HFFc6 (cell line): ENCODE data around the gene COPZ1. TPM values are rescaled to one million over a fixed set of nuclear protein-coding genes. Genes with fewer than 3 reads are reported as not detected.
A peak's percentile ranks its signal among the peaks of the same experiment; 100 is the strongest.
"Not testable (repeated sequence)": the region's sequence is repeated elsewhere in the genome, so short reads cannot be mapped to it uniquely, and the experiment has no call there.

Source experiments
- DNase-seq: peaks from one replicate; pipeline ENCODE4 v3.0.0-alpha.2; 2018
- H3K27ac Mint-ChIP-seq: 2 replicates; pipeline ENCODE4 v1.8.0; 2020; ENCODE audit warnings: mild to moderate bottlenecking, mixed read lengths
- H3K27me3 Mint-ChIP-seq: 2 replicates; pipeline ENCODE4 v1.8.0; 2021; ENCODE audit warnings: mild to moderate bottlenecking, moderate library complexity, mixed read lengths; ENCODE audit not compliant: insufficient read depth
- H3K36me3 Mint-ChIP-seq: 2 replicates; pipeline ENCODE4 v1.8.0; 2021; ENCODE audit warnings: low read depth, mixed read lengths
- H3K4me1 Mint-ChIP-seq: 2 replicates; pipeline ENCODE4 v1.8.0; 2020; ENCODE audit warnings: low read depth, mixed read lengths
- H3K4me3 Mint-ChIP-seq: 2 replicates; pipeline ENCODE4 v1.8.0; 2020; ENCODE audit warnings: mild to moderate bottlenecking, moderate library complexity, mixed read lengths
- H3K9me3 Mint-ChIP-seq: 2 replicates; pipeline ENCODE4 v1.8.0; 2020; ENCODE audit warnings: mild to moderate bottlenecking, mixed read lengths
- total RNA-seq, 6 experiments: library from RNA; stranded (reverse); fragmentation: NEBNext Ultra II Directional; extraction: Animal tissue kit (Norgen Biotek cat#: 25700); gene quantifications; 2 replicates in 1 of 6; 3 replicates in 5 of 6; pipeline ENCODE4 v1.2.3, GENCODE V29; 2021
- TF ChIP-seq, protein P1 (sequence below): fragments of 200-600 bp; sonication (generic); IDR thresholded peaks from 2 replicates; pipeline ENCODE4 v1.5.0; 2021; ENCODE audit warnings: antibody characterized with exemption, mild to moderate bottlenecking

The COPZ1 gene
- total RNA-seq, 6 experiments from 2014 or later = 178 to 225 (median 200) TPM

DNA sequence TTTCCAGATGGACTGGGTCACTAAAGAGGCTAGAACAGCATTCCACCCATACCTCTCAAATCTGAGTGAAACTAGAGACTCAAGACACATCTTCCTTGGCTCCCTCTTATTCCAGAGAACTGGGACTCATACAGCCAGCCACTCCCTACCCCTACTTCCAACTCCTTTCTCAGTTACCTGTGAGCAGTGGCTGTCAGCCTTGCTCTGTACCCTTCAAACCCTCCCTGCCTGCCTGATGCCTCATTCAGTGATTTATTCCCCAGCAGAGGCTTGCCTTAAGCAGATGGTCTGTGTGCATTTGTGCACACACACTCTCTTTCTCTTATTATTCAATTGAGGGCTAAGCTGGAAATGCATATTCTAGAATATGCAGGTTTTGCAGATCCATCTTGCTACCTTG, 24.7 kb downstream of the COPZ1 start:
- Mint-ChIP-seq H3K9me3 (no peaks in the 10 kb centered on the region), H3K27me3 (no peaks in the 10 kb centered on the region), H3K36me3 (peaks cover 38% of the 10 kb centered on the region), H3K27ac (peak overlapping the region; percentile 2; the same call in 1 of the 2 replicates), H3K4me3 (no peak overlapping the region), H3K4me1 (peaks cover 38% of the 10 kb centered on the region)
- no peak for DNase-seq
- TF ChIP-seq, protein P1, sequence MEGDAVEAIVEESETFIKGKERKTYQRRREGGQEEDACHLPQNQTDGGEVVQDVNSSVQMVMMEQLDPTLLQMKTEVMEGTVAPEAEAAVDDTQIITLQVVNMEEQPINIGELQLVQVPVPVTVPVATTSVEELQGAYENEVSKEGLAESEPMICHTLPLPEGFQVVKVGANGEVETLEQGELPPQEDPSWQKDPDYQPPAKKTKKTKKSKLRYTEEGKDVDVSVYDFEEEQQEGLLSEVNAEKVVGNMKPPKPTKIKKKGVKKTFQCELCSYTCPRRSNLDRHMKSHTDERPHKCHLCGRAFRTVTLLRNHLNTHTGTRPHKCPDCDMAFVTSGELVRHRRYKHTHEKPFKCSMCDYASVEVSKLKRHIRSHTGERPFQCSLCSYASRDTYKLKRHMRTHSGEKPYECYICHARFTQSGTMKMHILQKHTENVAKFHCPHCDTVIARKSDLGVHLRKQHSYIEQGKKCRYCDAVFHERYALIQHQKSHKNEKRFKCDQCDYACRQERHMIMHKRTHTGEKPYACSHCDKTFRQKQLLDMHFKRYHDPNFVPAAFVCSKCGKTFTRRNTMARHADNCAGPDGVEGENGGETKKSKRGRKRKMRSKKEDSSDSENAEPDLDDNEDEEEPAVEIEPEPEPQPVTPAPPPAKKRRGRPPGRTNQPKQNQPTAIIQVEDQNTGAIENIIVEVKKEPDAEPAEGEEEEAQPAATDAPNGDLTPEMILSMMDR = no peak

DNA sequence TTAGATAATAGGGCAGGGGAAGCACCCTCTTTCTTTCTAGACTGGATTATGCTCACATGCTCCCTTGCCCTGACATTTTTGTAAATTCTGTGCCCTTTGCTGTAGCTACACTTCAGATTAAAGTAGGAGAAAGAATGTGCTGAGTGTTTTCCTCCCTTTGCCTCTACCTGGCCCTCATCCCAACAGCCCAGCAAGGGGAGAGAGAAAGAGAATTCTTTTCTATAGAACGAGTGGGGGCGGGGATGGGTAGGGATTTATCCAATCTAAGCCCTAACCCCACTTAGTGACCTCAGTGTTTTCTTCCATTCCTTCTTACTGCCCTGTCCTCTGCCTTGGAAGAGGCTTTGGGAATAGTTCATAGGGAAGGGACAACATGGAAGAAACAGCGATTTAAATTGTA, 25.8 kb downstream of the COPZ1 start:
- TF ChIP-seq, protein P1 = no peak
- DNase-seq = no peak
- Mint-ChIP-seq H3K27ac (peak overlapping the region; percentile 96), H3K27me3 (no peaks in the 10 kb centered on the region), H3K4me1 (peaks cover 43% of the 10 kb centered on the region), H3K9me3 (no peaks in the 10 kb centered on the region), H3K4me3 (no peak overlapping the region), H3K36me3 (peaks cover 32% of the 10 kb centered on the region)

DNA sequence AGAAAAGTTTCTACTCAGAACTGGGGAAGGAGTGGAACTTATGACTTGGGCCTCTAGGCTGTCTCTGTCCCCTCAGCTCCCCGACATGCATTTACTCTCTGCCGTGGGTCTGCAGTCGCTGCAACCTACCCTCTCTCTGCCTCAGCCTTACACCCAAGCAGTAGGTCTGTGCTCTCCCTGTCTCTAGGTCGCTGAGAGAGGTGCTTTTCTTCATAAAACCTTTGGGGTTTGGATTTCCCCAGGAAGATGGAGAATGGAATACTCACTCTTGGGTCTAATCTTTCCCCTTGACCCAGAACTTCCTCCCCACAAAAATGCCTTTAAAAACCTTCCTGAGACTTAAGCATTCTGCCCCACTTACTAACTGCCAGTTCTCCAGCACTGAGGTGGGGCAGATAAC, 26.4 kb downstream of the COPZ1 start:
- H3K27me3 Mint-ChIP-seq = no peaks in the 10 kb centered on the region
- H3K27ac Mint-ChIP-seq = peak overlapping the region; percentile 96
- H3K36me3 Mint-ChIP-seq = peaks cover 32% of the 10 kb centered on the region
- H3K9me3 Mint-ChIP-seq = no peaks in the 10 kb centered on the region
- no peak overlapping the region for H3K4me3 Mint-ChIP-seq
- DNase-seq = no peak
- peaks cover 43% of the 10 kb centered on the region for H3K4me1 Mint-ChIP-seq
- TF ChIP-seq, protein P1 = no peak

DNA sequence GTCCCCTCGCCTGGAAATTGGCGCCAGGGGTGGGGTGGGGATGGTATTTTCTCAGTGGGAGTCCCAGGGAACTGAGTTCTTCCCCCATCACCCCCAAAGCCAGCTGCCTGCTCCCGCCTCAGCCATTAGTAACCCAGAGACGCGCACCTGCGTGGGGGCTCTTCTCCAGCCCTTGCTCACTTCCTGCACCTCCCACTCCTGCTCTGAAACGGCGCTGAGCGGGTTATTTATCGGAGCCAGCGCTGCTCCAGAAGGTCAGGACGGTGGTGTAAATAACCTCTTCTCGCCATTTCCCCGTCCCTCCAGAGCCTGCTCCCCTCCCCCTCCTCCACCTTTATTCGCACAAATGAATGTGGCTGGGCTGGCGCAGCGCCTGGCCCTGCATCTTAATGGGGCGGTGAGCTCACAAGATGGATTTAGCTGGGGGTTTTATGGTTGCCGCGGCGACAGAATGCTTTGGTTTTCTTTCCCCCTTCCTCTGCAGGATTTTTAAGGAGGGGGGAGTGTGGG, 27.1 kb downstream of the COPZ1 start:
- H3K27ac Mint-ChIP-seq = peak overlapping the region; percentile 96
- no peaks in the 10 kb centered on the region for H3K9me3 Mint-ChIP-seq
- H3K36me3 Mint-ChIP-seq = peaks cover 28% of the 10 kb centered on the region
- peak; percentile 26 for DNase-seq
- H3K4me3 Mint-ChIP-seq = peak overlapping the region; percentile 75
- H3K4me1 Mint-ChIP-seq = peaks cover 43% of the 10 kb centered on the region
- H3K27me3 Mint-ChIP-seq = no peaks in the 10 kb centered on the region
- TF ChIP-seq, protein P1 = no peak

DNA sequence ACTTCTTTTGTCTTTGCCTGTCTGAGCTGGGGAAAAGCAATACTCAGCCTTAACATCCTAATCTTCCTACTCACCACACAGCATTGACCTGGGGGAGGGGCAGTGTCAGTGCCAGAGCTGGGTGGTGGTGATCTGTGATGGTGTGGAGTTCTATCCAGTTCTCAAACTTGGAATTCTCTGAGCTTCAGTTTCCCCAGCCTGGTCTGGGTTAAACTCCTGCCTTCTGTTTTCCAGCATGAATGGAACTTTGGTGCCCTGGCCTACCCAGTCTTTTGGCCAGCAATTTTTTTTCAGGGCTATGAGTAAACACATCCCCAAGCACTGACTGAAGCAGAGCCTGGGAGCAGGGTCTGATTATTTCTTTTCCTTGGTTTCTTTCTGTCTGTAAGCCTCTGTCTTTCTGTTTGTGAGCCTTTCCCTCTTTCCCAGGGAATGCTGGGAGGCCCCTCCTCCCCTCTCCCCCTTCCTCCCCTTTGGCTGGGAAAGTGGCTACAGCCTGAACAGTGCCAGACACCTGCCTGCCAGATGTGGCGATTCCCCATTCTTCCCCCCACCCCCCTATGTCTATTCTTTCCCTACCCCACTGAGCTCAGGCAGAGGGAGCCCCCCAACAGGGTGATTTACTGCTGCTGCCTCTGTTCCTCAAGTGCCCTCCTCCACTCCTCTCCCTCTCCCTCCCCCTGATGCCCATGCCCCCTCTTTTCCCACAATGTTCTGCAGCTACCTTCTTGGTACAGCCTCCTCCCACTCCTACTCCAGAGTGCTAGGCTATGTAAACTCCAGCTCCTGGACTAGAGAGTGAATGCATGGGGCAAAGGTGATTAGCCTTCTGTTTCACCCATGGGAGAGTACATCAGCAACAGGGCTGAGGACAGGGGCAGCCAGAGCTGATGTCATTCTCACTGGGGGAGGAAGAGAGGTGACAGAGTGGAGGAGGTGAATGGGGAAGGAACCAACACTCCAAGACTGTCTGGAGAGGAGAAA, 28.3 kb downstream of the COPZ1 start:
- Mint-ChIP-seq H3K9me3 (no peaks in the 10 kb centered on the region), H3K4me1 (peaks cover 43% of the 10 kb centered on the region), H3K4me3 (peak overlapping the region; percentile 75; the same call in 1 of the 2 replicates), H3K27ac (peak overlapping the region; percentile 96), H3K27me3 (no peaks in the 10 kb centered on the region), H3K36me3 (peaks cover 21% of the 10 kb centered on the region)
- TF ChIP-seq, protein P1 = no peak
- peak; percentile 29 for DNase-seq

DNA sequence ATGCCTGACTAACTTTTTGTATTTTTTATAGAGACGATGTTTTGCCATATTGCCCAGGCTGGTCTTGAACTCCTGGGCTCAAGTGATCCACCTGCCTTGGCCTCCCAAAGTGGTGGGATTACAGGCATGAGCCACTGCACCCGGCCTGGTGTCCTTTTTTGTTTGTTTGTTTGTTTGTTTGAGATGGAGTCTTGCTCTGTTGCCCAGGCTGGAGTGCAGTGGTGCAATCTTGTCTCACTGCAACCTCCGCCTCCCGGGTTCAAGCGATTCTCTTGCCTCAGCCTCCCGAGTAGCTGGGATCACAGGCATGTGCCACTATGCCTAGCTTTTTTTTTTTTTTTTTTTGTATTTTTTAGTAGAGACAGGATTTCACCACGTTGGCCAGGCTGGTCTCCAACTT, 29.3 kb downstream of the COPZ1 start:
- DNase-seq, H3K9me3 Mint-ChIP-seq, H3K27ac Mint-ChIP-seq, H3K27me3 Mint-ChIP-seq, H3K4me3 Mint-ChIP-seq: not testable (repeated sequence)
- H3K4me1 Mint-ChIP-seq = peaks cover 43% of the 10 kb centered on the region
- H3K36me3 Mint-ChIP-seq = peaks cover 21% of the 10 kb centered on the region
